K562 (cell line): ENCODE results near the gene DTNB. TPM values are rescaled to one million over a fixed set of nuclear protein-coding genes. Genes with fewer than 3 reads are reported as not detected.

Experiments used
- ATAC-seq: fragments of 200-7000 bp; cut with Tn5 transposase; 3 replicates; pipeline ENCODE4 v1.9.1; 2020; ENCODE audit warnings: moderate library complexity
- BruUV-seq: library from RNA; stranded (reverse); fragments of 400-500 nt; replicated peaks from 2 replicates; lab custom pipeline; 2021; lab: Mats Ljungman, UMichigan
- CTCF ChIA-PET: fragments of 300-600 bp; formaldehyde crosslinking; extraction: SDS; loops from one replicate; lab custom pipeline; 2021; ENCODE audit warnings: low intra/inter-chr PET ratio; lab: Yijun Ruan, JAX
- POLR2A ChIA-PET: fragments of 300-600, 350-650 bp; sonication (Branson Sonifier 250); formaldehyde crosslinking; extraction: SDS; loops from one replicate; lab custom pipeline; 2021; ENCODE audit warnings: antibody characterized with exemption, inconsistent platforms; lab: Yijun Ruan, JAX
- DNase-seq, 4 experiments: peaks; one replicate each; pipeline versions ENCODE4 v3.0.0 to v3.0.0-alpha.2; 2011 to 2018; ENCODE audit warnings: low spot score in 3 of 4, mixed read lengths in 3 of 4; ENCODE audit errors: extremely low read depth in 1 of 4
- FAIRE-seq: peaks from 2 replicates; lab custom pipeline; 2011; peaks lifted over from hg19 to GRCh38; lab: Jason Lieb, UNC
- H2AFZ ChIP-seq: 2 replicates; pipeline ENCODE4 v1.6.0; 2011; ENCODE audit warnings: low read depth, low read length, control low read depth, inconsistent platforms
- H3K27ac ChIP-seq: fragments of 200-600 bp; 3 replicates; pipeline ENCODE4 v1.8.0; 2011; ENCODE audit warnings: low read depth, mild to moderate bottlenecking, control low read depth, inconsistent platforms, low read length, moderate library complexity, mixed read lengths; ENCODE audit errors: extremely low read depth
- H3K27me3 ChIP-seq, 2 experiments: fragments of 300-600 bp in 1 of 2; 2 replicates in 1 of 2; 3 replicates in 1 of 2; pipeline versions ENCODE4 v1.6.0 to v1.8.0; 2011; ENCODE audit warnings: inconsistent platforms in 2 of 2, low read length in 2 of 2, mild to moderate bottlenecking in 1 of 2, mixed read lengths in 1 of 2, moderate library complexity in 1 of 2; ENCODE audit not compliant: control insufficient read depth in 2 of 2, insufficient read depth in 2 of 2
- H3K36me3 ChIP-seq: fragments of 300-600 bp; 3 replicates; pipeline ENCODE4 v1.8.0; 2011; ENCODE audit warnings: mild to moderate bottlenecking, low read length, inconsistent platforms; ENCODE audit not compliant: control insufficient read depth, insufficient read depth
- H3K4me1 ChIP-seq, 2 experiments: fragments of 200-600 bp in 1 of 2; replicated peaks in 1 of 2; 2 replicates in 1 of 2; 3 replicates in 1 of 2; pipeline versions ENCODE4 v1.5.1 to v1.8.0; 2011; ENCODE audit warnings: inconsistent platforms in 2 of 2, low read length in 2 of 2, mild to moderate bottlenecking in 1 of 2, mixed read lengths in 1 of 2, moderate library complexity in 1 of 2; ENCODE audit not compliant: control insufficient read depth in 2 of 2, insufficient read depth in 2 of 2
- H3K4me2 ChIP-seq: 2 replicates; pipeline ENCODE4 v1.6.1; 2011; ENCODE audit warnings: low read length, control low read depth, inconsistent platforms, mixed read lengths; ENCODE audit not compliant: insufficient read depth
- H3K4me3 ChIP-seq: fragments of 200-600 bp; sonication (generic), shearing (Covaris generic); 2 replicates; pipeline ENCODE4 v1.5.1; 2016; ENCODE audit warnings: control low read depth, inconsistent platforms
- H3K79me2 ChIP-seq: fragments of 200-600 bp; 3 replicates; pipeline ENCODE4 v1.8.0; 2011; ENCODE audit warnings: low read length, inconsistent platforms; ENCODE audit not compliant: control insufficient read depth, insufficient read depth
- H3K9ac ChIP-seq, 2 experiments: 2 replicates each; pipeline versions ENCODE4 v1.6.0 to v1.6.1; 2011; ENCODE audit warnings: low read depth in 2 of 2, low read length in 2 of 2, control low read depth in 1 of 2, inconsistent platforms in 1 of 2, mild to moderate bottlenecking in 1 of 2, mixed read lengths in 1 of 2; ENCODE audit not compliant: insufficient read depth in 1 of 2
- H3K9me1 ChIP-seq: one replicate; pipeline ENCODE4 v1.6.0; 2011; ENCODE audit warnings: inconsistent platforms, mild to moderate bottlenecking, low read length, moderate library complexity; ENCODE audit not compliant: control insufficient read depth, insufficient read depth
- H3K9me3 ChIP-seq: replicated peaks from 2 replicates; pipeline ENCODE4 v1.5.1; 2011; ENCODE audit warnings: low read depth, low read length, inconsistent platforms; ENCODE audit not compliant: control insufficient read depth, insufficient read depth
- H4K20me1 ChIP-seq: replicated peaks from 2 replicates; pipeline ENCODE4 v1.6.1; 2011; ENCODE audit warnings: low read length, inconsistent platforms, mixed read lengths; ENCODE audit not compliant: control insufficient read depth, insufficient read depth
- BCOR ChIP-seq: fragments of 450-650 bp; IDR thresholded peaks from 2 replicates; pipeline ENCODE4 v1.6.1; 2016
- GATAD2B ChIP-seq: fragments of 450-650 bp; IDR thresholded peaks from 2 replicates; pipeline ENCODE4 v1.6.1; 2017; ENCODE audit warnings: mild to moderate bottlenecking, borderline replicate concordance
- HES1 ChIP-seq: fragments of 450-650 bp; IDR thresholded peaks from 2 replicates; pipeline ENCODE4 v1.6.1; 2016; ENCODE audit warnings: low read depth, mild to moderate bottlenecking, moderate library complexity
- MYBL2 ChIP-seq, 2 experiments: fragments of 450-650 bp in 1 of 2; sonication (generic) in 1 of 2; formaldehyde crosslinking in 1 of 2; IDR thresholded peaks; 2 replicates each; pipeline versions ENCODE4 v1.6.1 to v1.8.1; 2017 to 2022; ENCODE audit warnings: borderline replicate concordance in 1 of 2, inconsistent platforms in 1 of 2, low read depth in 1 of 2, mild to moderate bottlenecking in 1 of 2, missing genetic modification reagents in 1 of 2, moderate library complexity in 1 of 2
- SIN3A ChIP-seq, 2 experiments: fragments of 150-350 bp in 1 of 2; IDR thresholded peaks; 2 replicates each; pipeline ENCODE4 v1.6.1; 2011 to 2016; ENCODE audit warnings: borderline replicate concordance in 2 of 2, low read depth in 2 of 2, low read length in 2 of 2, mild to moderate bottlenecking in 2 of 2, moderate library complexity in 2 of 2; ENCODE audit not compliant: control insufficient read depth in 1 of 2
- SRF ChIP-seq, 2 experiments: fragments of 250-450, 450-650 bp in 1 of 2; sonication (Bioruptor Pico) in 1 of 2; sonication (generic) in 1 of 2; formaldehyde crosslinking; IDR thresholded peaks; 2 replicates each; pipeline versions ENCODE4 v1.5.0 to v1.5.1; 2020 to 2022; ENCODE audit warnings: mild to moderate bottlenecking in 1 of 2, missing genetic modification reagents in 1 of 2
- TAL1 ChIP-seq: fragments of 450-650 bp; IDR thresholded peaks from 2 replicates; pipeline ENCODE4 v1.6.1; 2016; ENCODE audit warnings: mild to moderate bottlenecking
- ZBTB17 ChIP-seq: fragments of 450-650 bp; formaldehyde crosslinking; IDR thresholded peaks from 2 replicates; pipeline ENCODE4 v1.4.0; 2020; ENCODE audit warnings: mild to moderate bottlenecking
- ZBTB34 ChIP-seq: fragments of 250-450 bp; sonication (Bioruptor Pico); IDR thresholded peaks from 2 replicates; pipeline ENCODE4 v1.8.0; 2021; ENCODE audit warnings: mild to moderate bottlenecking, moderate library complexity
- ZNF143 ChIP-seq: sonication (generic); formaldehyde crosslinking; IDR thresholded peaks from 2 replicates; pipeline ENCODE4 v1.9.0; 2022; ENCODE audit warnings: mild to moderate bottlenecking, missing genetic modification reagents
- ZNF224 ChIP-seq: sonication (generic); formaldehyde crosslinking; IDR thresholded peaks from 2 replicates; pipeline ENCODE4 v1.8.0; 2022; ENCODE audit warnings: mild to moderate bottlenecking, missing genetic modification reagents
- ZNF239 ChIP-seq: fragments of 250-450 bp; sonication (Bioruptor Pico); IDR thresholded peaks from 2 replicates; pipeline ENCODE4 v1.4.0; 2020; ENCODE audit warnings: mild to moderate bottlenecking
- ZNF395 ChIP-seq: fragments of 200-800 bp; sonication (Bioruptor generic); IDR thresholded peaks from 2 replicates; pipeline ENCODE4 v1.6.1; 2017; ENCODE audit warnings: missing genetic modification characterization, missing compliant biosample characterization
- ZNF77 ChIP-seq: fragments of 250-450 bp; sonication (Bioruptor Pico); IDR thresholded peaks from 2 replicates; pipeline ENCODE4 v1.5.0; 2020
- WGBS: fragments of 100-300 bp; shearing (Covaris generic); methylation state at CpG from one replicate; pipeline ENCODE4 v1.1.6; 2016; ENCODE audit warnings: low coverage, mixed read lengths; ENCODE audit not compliant: insufficient coverage; ENCODE audit errors: missing lambda C conversion rate; 5-methylcytosine and 5-hydroxymethylcytosine counted together
- in situ Hi-C: fragments of 300-500 bp; cut with MboI; formaldehyde crosslinking; loops from 4 replicates; pipeline ENCODE4 v1.15.0; 2018; ENCODE audit warnings: inconsistent platforms, mixed read lengths
- intact Hi-C: fragments of 100-400 bp; cut with micrococcal nuclease; formaldehyde crosslinking; loops from 2 replicates; pipeline ENCODE4 v1.14.2; 2022
- polyA plus RNA-seq, 8 experiments: library from polyadenylated mRNA; depleted of rRNA in 4 of 8; stranded (reverse) in 5 of 8; unstranded in 3 of 8; fragments of >200 nt; fragmentation: Nextera tagmentation in 2 of 8; fragmentation: Illumina TruSeq in 1 of 8; extraction: Ambion mirVana in 2 of 8; extraction: Trizol in 1 of 8; gene quantifications; 2 replicates each; pipeline versions ENCODE4 v1.2.1 to v1.2.3, GENCODE V29; 2011 to 2014; ENCODE audit warnings: inconsistent platforms in 1 of 8, missing spikeins in 1 of 8
- total RNA-seq, 7 experiments: library from RNA; depleted of rRNA in 6 of 7; stranded (reverse); fragments of >200 nt in 6 of 7; fragmentation: Illumina TruSeq in 2 of 7; extraction: Trizol in 2 of 7; gene quantifications; 2 replicates each; pipeline versions ENCODE4 v1.2.1 to v1.2.3, GENCODE V29; 2011 to 2021; ENCODE audit warnings: low replicate concordance in 1 of 7

DTNB gene
- total and polyA plus RNA-seq, 9 of the 15 experiments (the other 6 are each of a cell fraction or from before 2014, with no cell fraction given) = 0.18 to 2.0 (median 0.77) TPM; not detected in 2

GRCh38 chr2:25379535-25379934 is 293.8 kb downstream of the DTNB start (continued):
- TF ChIP-seq ZBTB34 = no peak
- no peak for TF ChIP-seq SRF (CRISPR knock-in tag; IDR thresholded peaks at IDR 0.05)
- TF ChIP-seq ZNF395 (CRISPR knock-in tag) = no peak
- TF ChIP-seq GATAD2B = no peak

- DNase-seq (no peak), FAIRE-seq (no peak), ATAC-seq (no peak)
- Histone ChIP-seq H3K4me1 (peaks cover 6 to 10% of the 10 kb centered on the region in 2 experiments; a peak in 3 of 5 replicates), H3K79me2 (no peaks in the 10 kb centered on the region), H3K4me2 (no peak overlapping the region), H3K9me1 (peaks cover 3% of the 10 kb centered on the region), H3K27ac (no peak overlapping the region), H3K9me3 (no peaks in the 10 kb centered on the region), H4K20me1 (peaks cover 5% of the 10 kb centered on the region), H3K36me3 (no peaks in the 10 kb centered on the region), H3K27me3 (peaks cover 19 to 73% of the 10 kb centered on the region in 2 experiments; a peak in 4 of 5 replicates), H2AFZ (no peak overlapping the region), H3K4me3 (no peak overlapping the region), H3K9ac (no peak overlapping the region)
- 5% methylated on average over 10 of the region's 10 CpGs for WGBS
- no peak for TF ChIP-seq ZNF143 (CRISPR knock-in tag)
- TF ChIP-seq HES1 = no peak
- TF ChIP-seq ZBTB17 (CRISPR knock-in tag) = no peak
- TF ChIP-seq ZNF77 (CRISPR knock-in tag) = no peak
- TF ChIP-seq MYBL2 (IDR thresholded peaks at IDR 0.05; ENCODE audit: low read depth) = no peak
- TF ChIP-seq MYBL2 (CRISPR knock-in tag; IDR thresholded peaks at IDR 0.05; ENCODE audit: borderline replicate concordance) = no peak
- TF ChIP-seq ZNF224 (CRISPR knock-in tag) = no peak
- TF ChIP-seq TAL1 = no peak
- no peak for TF ChIP-seq ZNF239 (CRISPR knock-in tag)
- no peak for TF ChIP-seq BCOR
- TF ChIP-seq SIN3A (IDR thresholded peaks at IDR 0.05; ENCODE audit: borderline replicate concordance in 2 of 2, control insufficient read depth in 1 of 2, low read depth in 2 of 2, low read length in 2 of 2) = no peak
- CTCF ChIA-PET = no interaction called here
- intact Hi-C loops = loop anchor here (10.0 kb wide), 1 partner anchor 214 kb away; the partner anchor contains the start of gene POMC
- POLR2A ChIA-PET = no interaction called here
- no TSS peak for BruUV-seq
- in situ Hi-C loops = no loop called here
Observed at GRCh38 chr2:25378731-25379490, 294.5 kb downstream of the DTNB start.
